GM10248 (cell line): Measurements from ENCODE around the gene EPHA6.

Experiments
- CTCF ChIA-PET: fragments of 300-600 bp; sonication (Branson Sonifier 250); formaldehyde crosslinking; extraction: SDS; loops from one replicate; lab custom pipeline; 2021; ENCODE audit warnings: antibody characterized with exemption; lab: Yijun Ruan, JAX
- POLR2A ChIA-PET: fragments of 350-650 bp; sonication (Branson Sonifier 250); formaldehyde crosslinking; extraction: SDS; loops from one replicate; lab custom pipeline; 2020; ENCODE audit warnings: antibody characterized with exemption; lab: Yijun Ruan, JAX
- DNase-seq: peaks from one replicate; pipeline ENCODE4 v3.0.0; 2012; ENCODE audit errors: extremely low spot score
- CTCF ChIP-seq: IDR thresholded peaks from 2 replicates; pipeline ENCODE4 v1.5.1; 2012; ENCODE audit warnings: mild to moderate bottlenecking, low read depth; ENCODE audit errors: extremely low read depth, missing control alignments, control extremely low read depth

EPHA6 gene

GRCh38 chr3:97421565-97421964 is 607.2 kb downstream of the EPHA6 start:
- ChIA-PET POLR2A (no interaction called here), CTCF (no interaction called here)
- no peak for TF ChIP-seq CTCF
- DNase-seq: no peak

- CTCF ChIA-PET: no interaction called here
- POLR2A ChIA-PET: no interaction called here
- no peak for TF ChIP-seq CTCF
- DNase-seq: no peak
These were observed 610.6 kb downstream of the EPHA6 start for GRCh38 chr3:97425002-97425401.

GRCh38 chr3:97430601-97431000 is 616.2 kb downstream of the EPHA6 start:
- no peak for TF ChIP-seq CTCF
- POLR2A ChIA-PET: no interaction called here
- DNase-seq: no peak
- CTCF ChIA-PET: no interaction called here

- ChIA-PET CTCF (no interaction called here), POLR2A (no interaction called here)
- DNase-seq: no peak
These were observed 618.5 kb downstream of the EPHA6 start for GRCh38 chr3:97432914-97433313.

GRCh38 chr3:97438131-97438530 is 623.7 kb downstream of the EPHA6 start:
- no peak for DNase-seq
- TF ChIP-seq CTCF: no peak
- ChIA-PET POLR2A (no interaction called here), CTCF (no interaction called here)

More at GRCh38 chr3:97432914-97433313, 618.5 kb downstream of the EPHA6 start:
- TF ChIP-seq CTCF: no peak

- no peak for TF ChIP-seq CTCF
- POLR2A ChIA-PET: no interaction called here
- CTCF ChIA-PET: interaction anchor here (1.3 kb wide), 1 partner anchor 11 kb away, joined by 3 read pairs; no protein-coding TSS in a partner anchor
- no peak for DNase-seq
These were observed 625.0 kb downstream of the EPHA6 start for GRCh38 chr3:97439373-97439772.

- ChIA-PET POLR2A (no interaction called here), CTCF (no interaction called here)
- no peak for TF ChIP-seq CTCF
- DNase-seq: no peak
These were observed 649.6 kb downstream of the EPHA6 start for GRCh38 chr3:97464035-97464434.
